Omental fat pad (tissue), 4 donors: ENCODE results near the gene CRYL1. TPM values are rescaled to one million over a fixed set of nuclear protein-coding genes. Genes with fewer than 3 reads are reported as not detected.

Experiments
- ATAC-seq: fragments of 150-250 bp; one replicate; pipeline ENCODE4 v1.9.1; 2016; ENCODE audit warnings: mild to moderate bottlenecking, moderate library complexity; ENCODE audit not compliant: low FRiP score
- DNase-seq: peaks from one replicate; pipeline ENCODE4 v3.0.0-alpha.2; 2019; ENCODE audit warnings: low spot score
- total RNA-seq, 4 donors: library from RNA; depleted of rRNA; stranded (reverse); fragments of >200 nt; gene quantifications; one replicate each; pipeline ENCODE4 v1.1.0, GENCODE V29; 2016
- TF ChIP-seq, protein P1 (sequence below), 3 donors: fragments of 450-650 bp; IDR thresholded peaks; one replicate each; pipeline ENCODE4 v1.5.1; 2016 to 2017; ENCODE audit warnings: antibody characterized with exemption in 3 of 3, mild to moderate bottlenecking in 3 of 3, moderate library complexity in 2 of 3

Gene CRYL1
- total RNA-seq, 4 donors from 2014 or later = 30.3 to 42.2 (median 35.3) TPM

DNA sequence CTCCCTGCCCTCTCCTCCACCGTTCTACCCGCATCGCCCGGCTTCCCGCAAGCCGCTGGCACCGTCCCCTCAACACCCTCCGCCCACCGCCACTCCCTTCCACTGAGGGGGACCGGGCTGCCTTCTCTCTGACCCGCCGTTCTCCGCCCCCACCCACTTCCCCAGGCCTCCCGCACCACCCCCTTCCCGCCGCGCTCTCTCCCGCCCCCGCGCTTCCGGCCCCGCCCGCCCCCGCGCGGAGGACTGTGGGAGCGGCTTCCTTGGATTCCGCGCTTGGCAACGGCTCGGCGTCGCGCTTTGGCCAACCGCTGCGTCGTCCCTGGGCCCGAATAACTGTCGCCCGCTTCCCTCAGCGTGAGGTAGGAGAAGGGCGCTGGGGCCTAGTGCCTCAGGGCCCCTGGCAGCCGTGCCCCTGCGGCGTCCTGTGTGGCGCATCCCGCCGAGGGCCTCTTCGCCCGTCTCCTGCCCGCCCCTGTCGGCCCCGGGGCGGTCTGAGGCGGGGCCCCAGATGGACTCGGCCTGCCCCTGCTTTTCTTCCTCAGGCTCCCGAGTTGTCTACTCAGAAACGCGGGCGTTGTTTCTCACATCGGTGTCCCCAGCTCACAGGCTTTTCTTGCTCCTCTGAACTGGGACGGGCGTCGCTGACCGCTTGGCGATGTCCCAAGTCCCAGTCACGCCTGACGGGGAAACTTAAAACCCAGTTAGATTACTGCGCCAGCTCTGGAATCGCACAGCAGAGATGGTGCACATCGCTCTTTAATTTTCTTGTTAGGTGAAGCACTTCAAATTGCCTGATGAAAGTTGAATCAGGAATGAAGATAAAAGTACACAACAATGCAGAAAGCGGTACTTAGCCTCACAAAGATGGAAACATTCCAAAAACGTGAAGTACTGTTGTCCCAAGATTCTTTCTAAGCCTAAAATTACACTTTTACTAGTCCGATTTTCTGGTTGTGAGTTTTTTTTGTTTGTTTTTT, 41.5 kb upstream of the CRYL1 start, which contains the start of gene IFT88:
Gene IFT88 (plus strand): TSS at position 260 of the 977 bp plus-strand sequence. CDS start 7,229 bp downstream, outside the sequence.
- peak; percentile 61 for DNase-seq
- TF ChIP-seq, protein P1, sequence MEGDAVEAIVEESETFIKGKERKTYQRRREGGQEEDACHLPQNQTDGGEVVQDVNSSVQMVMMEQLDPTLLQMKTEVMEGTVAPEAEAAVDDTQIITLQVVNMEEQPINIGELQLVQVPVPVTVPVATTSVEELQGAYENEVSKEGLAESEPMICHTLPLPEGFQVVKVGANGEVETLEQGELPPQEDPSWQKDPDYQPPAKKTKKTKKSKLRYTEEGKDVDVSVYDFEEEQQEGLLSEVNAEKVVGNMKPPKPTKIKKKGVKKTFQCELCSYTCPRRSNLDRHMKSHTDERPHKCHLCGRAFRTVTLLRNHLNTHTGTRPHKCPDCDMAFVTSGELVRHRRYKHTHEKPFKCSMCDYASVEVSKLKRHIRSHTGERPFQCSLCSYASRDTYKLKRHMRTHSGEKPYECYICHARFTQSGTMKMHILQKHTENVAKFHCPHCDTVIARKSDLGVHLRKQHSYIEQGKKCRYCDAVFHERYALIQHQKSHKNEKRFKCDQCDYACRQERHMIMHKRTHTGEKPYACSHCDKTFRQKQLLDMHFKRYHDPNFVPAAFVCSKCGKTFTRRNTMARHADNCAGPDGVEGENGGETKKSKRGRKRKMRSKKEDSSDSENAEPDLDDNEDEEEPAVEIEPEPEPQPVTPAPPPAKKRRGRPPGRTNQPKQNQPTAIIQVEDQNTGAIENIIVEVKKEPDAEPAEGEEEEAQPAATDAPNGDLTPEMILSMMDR (IDR thresholded peaks at IDR 0.05) = no peak

DNA sequence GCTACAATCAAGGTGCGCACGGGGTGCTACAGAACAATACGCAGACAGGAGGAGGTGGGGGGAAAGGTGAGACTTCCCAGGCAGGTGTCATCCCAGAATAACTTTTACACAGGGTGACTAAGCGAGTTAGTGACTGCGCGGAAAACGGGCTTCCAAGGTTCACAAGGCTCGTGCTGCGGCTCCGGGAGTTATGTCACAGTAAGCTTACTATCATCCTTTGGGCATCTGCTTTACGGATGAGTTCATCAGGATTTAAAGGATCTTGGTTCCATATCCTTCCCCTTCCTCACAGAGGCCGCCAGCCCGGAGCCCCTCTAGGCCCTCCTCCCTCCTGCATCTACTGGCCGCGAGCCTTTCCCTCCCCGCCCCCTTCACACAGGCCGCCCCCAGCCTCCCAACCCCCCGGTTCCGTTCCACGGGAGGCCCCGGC, 40.8 kb upstream of the CRYL1 start:
- ATAC-seq = peak; percentile 77
- DNase-seq = peak; percentile 25
- TF ChIP-seq, protein P1 (IDR thresholded peaks at IDR 0.05) = no peak

More for the DNA sequence above, 41.5 kb upstream of the CRYL1 start, which contains the start of gene IFT88:
- ATAC-seq = peak; percentile 94

DNA sequence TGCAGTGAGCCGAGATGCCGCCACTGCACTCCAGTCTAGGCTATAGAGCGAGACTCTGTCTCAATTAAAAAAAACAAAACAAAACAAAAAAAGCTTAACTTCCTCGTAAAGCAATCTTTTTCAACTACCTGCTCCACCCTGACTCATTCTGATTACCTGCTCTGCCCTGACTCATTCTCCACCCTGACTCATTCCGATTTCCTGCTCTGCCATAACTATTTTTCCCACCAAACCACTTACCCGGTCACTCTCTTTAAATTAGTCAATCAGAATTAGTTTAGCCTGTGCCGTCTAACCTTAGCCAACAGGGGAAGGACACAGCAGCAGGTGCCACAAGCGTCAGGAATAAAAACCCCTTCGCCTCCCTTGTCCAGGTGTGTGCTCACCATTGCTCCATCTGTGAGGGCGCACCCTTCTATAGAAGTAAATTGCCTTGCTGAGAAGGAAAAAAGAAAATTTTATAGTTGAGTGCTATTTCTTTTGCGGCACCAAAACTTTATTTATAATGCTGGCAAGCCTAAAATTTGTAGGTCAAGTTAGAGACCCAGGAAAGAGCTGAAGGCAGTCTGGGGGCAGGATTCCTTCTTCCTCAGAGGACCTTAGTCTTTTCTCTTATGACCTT, 39.6 kb upstream of the CRYL1 start:
- no peak for DNase-seq
- TF ChIP-seq, protein P1 (IDR thresholded peaks at IDR 0.05) = no peak
- no peak for ATAC-seq

DNA sequence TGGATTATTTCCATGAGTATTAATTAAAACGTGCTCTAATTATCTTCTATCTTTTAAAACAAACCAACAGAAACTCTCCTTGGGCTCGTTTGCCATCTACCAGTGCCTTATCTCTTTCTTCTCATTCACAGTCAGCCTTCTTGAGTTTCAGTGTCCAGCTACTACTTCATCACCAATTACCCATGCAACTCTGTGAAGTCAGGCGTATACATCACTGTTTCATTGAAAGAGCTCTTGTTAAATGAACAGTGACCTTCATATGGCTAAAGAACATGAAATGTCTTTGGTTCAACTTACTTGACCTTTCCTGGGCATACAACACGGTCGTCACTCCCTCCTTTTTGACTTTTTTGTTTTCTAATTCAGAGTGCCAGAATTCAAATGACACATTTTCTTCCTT, 36.1 kb upstream of the CRYL1 start:
- DNase-seq (no peak), ATAC-seq (no peak)
- TF ChIP-seq, protein P1 (IDR thresholded peaks at IDR 0.05) = no peak

DNA sequence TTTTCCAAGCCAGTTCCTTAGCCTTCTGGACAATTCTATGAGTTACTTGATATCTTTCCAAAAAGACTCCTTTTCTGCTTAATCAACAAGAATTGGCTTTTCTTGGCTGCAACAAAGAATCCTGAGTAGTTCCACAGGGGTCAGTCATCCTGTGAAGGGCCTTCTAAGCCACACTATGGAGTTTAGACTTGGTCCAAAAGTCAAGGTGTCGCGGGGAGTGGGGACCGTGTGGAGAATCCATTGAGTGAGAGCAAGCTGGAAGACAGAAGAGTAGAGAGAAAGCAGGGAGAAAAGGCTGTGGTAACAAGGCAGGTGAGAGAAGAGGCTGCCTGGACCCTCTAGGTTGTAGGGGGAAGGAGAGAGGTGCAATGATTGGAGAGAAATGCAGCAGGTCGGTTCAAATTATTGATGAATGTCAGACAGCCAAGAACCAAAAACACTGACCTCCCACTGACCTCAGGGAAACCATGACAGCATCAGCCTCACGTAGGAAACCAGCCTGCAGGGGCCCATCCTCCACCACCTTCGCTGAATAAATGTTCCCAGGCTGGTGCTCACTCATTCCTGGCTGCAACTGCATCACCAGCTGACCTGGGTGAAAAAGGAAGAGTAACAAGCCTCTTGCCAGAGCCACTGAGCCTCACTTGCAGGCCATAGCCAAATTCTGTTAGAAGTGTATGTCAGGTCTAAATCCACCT, 34.2 kb upstream of the CRYL1 start:
- no peak for ATAC-seq
- TF ChIP-seq, protein P1 (IDR thresholded peaks at IDR 0.05) = no peak
- no peak for DNase-seq

DNA sequence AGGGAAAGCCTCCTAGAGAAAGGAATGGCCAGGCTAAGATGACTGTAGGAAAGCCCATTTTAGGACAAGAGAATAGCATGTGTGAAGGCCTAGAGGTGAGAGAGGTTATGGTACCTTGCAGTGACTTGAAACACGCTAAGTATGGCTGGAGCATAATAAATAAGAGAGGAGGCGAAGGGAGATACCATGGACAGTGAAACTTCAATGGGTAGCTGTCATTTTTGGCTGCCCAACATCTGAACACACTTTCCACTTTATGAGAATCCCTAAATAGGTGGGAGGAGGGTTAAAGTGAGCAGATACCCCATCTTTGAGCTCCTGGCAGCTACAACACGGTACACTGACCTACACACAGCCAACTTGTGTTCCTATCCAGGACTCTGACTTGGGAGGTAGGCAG, 33.3 kb upstream of the CRYL1 start:
- no peak for DNase-seq
- no peak for ATAC-seq
- TF ChIP-seq, protein P1 (IDR thresholded peaks at IDR 0.05) = no peak
